K562 (cell line): ENCODE data around the gene RFWD3. TPM values are rescaled to one million over a fixed set of nuclear protein-coding genes. Genes with fewer than 3 reads are reported as not detected.

Source experiments
- BRCA1 ChIP-seq, 2 experiments: fragments of 450-650 bp in 1 of 2; sonication (generic) in 1 of 2; formaldehyde crosslinking in 1 of 2; IDR thresholded peaks; 2 replicates each; pipeline versions ENCODE4 v1.5.0 to v1.6.1; 2017 to 2020; ENCODE audit warnings: mild to moderate bottlenecking in 1 of 2, missing genetic modification reagents in 1 of 2
- CHCHD3 ChIP-seq: fragments of 250-450 bp; sonication (Bioruptor Pico); IDR thresholded peaks from 2 replicates; pipeline ENCODE4 v2.1.2; 2022; ENCODE audit warnings: mild to moderate bottlenecking
- CREBBP ChIP-seq: IDR thresholded peaks from one replicate; pipeline ENCODE4 v1.6.1; 2012; ENCODE audit warnings: low read depth, mild to moderate bottlenecking, control low read depth, inconsistent platforms, low read length
- EGR1 ChIP-seq: fragments of 450-650 bp; conservative IDR thresholded peaks from 2 replicates; pipeline ENCODE4 v1.6.1; 2017; ENCODE audit warnings: mild to moderate bottlenecking
- HMGN3 ChIP-seq: IDR thresholded peaks from 2 replicates; pipeline ENCODE4 v1.6.1; 2011; ENCODE audit warnings: borderline replicate concordance, low read depth, mild to moderate bottlenecking, mixed read lengths, low read length; ENCODE audit not compliant: insufficient read length; ENCODE audit errors: extremely low read depth
- HNRNPK ChIP-seq: fragments of 200-400 bp; formaldehyde crosslinking; IDR thresholded peaks from one replicate; pipeline ENCODE4 v1.6.1; 2018; ENCODE audit warnings: mild to moderate bottlenecking, low read depth, low read length; ENCODE audit not compliant: poor library complexity, severe bottlenecking
- KLF10 ChIP-seq: fragments of 250-450 bp; sonication (Bioruptor Pico); IDR thresholded peaks from 2 replicates; pipeline ENCODE4 v1.6.1; 2021; ENCODE audit warnings: matching md5 sums
- L3MBTL2 ChIP-seq: fragments of 450-650 bp; IDR thresholded peaks from 2 replicates; pipeline ENCODE4 v1.6.1; 2016; ENCODE audit warnings: mild to moderate bottlenecking, moderate library complexity
- MED1 ChIP-seq: sonication (generic); formaldehyde crosslinking; IDR thresholded peaks from 2 replicates; pipeline ENCODE4 v1.8.1; 2023; ENCODE audit warnings: missing genetic modification reagents, borderline replicate concordance
- MTA1 ChIP-seq: fragments of 450-650 bp; IDR thresholded peaks from 2 replicates; pipeline ENCODE4 v1.6.1; 2017; ENCODE audit warnings: borderline replicate concordance
- NFIC ChIP-seq: fragments of 450-650 bp; IDR thresholded peaks from 2 replicates; pipeline ENCODE4 v1.6.1; 2017; ENCODE audit warnings: mild to moderate bottlenecking, inconsistent platforms
- NR2F6 ChIP-seq: fragments of 450-650 bp; formaldehyde crosslinking; IDR thresholded peaks from 2 replicates; pipeline ENCODE4 v1.4.0; 2020; ENCODE audit warnings: mild to moderate bottlenecking
- SREBF1 ChIP-seq: fragments of 150-350 bp; IDR thresholded peaks from 2 replicates; pipeline ENCODE4 v1.6.1; 2014; ENCODE audit warnings: antibody characterized with exemption, low read depth, low read length, borderline replicate concordance
- TCF7L2 ChIP-seq: fragments of 150-350 bp; IDR thresholded peaks from 2 replicates; pipeline ENCODE4 v1.6.1; 2016; ENCODE audit warnings: low read depth, mild to moderate bottlenecking, low read length, moderate library complexity
- ZNF408 ChIP-seq: fragments of 250-450 bp; sonication (Bioruptor Pico); IDR thresholded peaks from 2 replicates; pipeline ENCODE4 v1.4.0; 2020; ENCODE audit warnings: low read depth, mild to moderate bottlenecking, moderate library complexity
- ZNF431 ChIP-seq: sonication (generic); formaldehyde crosslinking; IDR thresholded peaks from 2 replicates; pipeline ENCODE4 v1.8.0; 2022; ENCODE audit warnings: mild to moderate bottlenecking, missing genetic modification reagents
- ZNF551 ChIP-seq: fragments of 250-450 bp; sonication (Bioruptor Pico); IDR thresholded peaks from 2 replicates; pipeline ENCODE4 v1.5.0; 2021; ENCODE audit warnings: mild to moderate bottlenecking, moderate library complexity
- polyA plus RNA-seq, 8 experiments: library from polyadenylated mRNA; depleted of rRNA in 4 of 8; stranded (reverse) in 5 of 8; unstranded in 3 of 8; fragments of >200 nt; fragmentation: Nextera tagmentation in 2 of 8; fragmentation: Illumina TruSeq in 1 of 8; extraction: Ambion mirVana in 2 of 8; extraction: Trizol in 1 of 8; gene quantifications; 2 replicates each; pipeline versions ENCODE4 v1.2.1 to v1.2.3, GENCODE V29; 2011 to 2014; ENCODE audit warnings: inconsistent platforms in 1 of 8, missing spikeins in 1 of 8
- total RNA-seq, 7 experiments: library from RNA; depleted of rRNA in 6 of 7; stranded (reverse); fragments of >200 nt in 6 of 7; fragmentation: Illumina TruSeq in 2 of 7; extraction: Trizol in 2 of 7; gene quantifications; 2 replicates each; pipeline versions ENCODE4 v1.2.1 to v1.2.3, GENCODE V29; 2011 to 2021; ENCODE audit warnings: low replicate concordance in 1 of 7
- TF ChIP-seq, protein P1 (sequence below), 2 experiments: fragments of 450-650 bp; IDR thresholded peaks; 2 replicates each; pipeline ENCODE4 v1.6.1; 2018; ENCODE audit warnings: mild to moderate bottlenecking in 2 of 2, low read depth in 1 of 2; ENCODE audit not compliant: partially characterized antibody in 2 of 2
- TF ChIP-seq, protein P2 (sequence below): sonication (generic); formaldehyde crosslinking; IDR thresholded peaks from 2 replicates; pipeline ENCODE4 v1.8.1; 2022; ENCODE audit warnings: missing genetic modification reagents
- TF ChIP-seq, protein P3 (sequence below), 2 experiments: fragments of 150-350 bp in 1 of 2; IDR thresholded peaks; 2 replicates each; pipeline ENCODE4 v1.6.1; 2012 to 2016; ENCODE audit warnings: low read depth in 2 of 2, low read length in 2 of 2, mild to moderate bottlenecking in 1 of 2, moderate library complexity in 1 of 2

Gene RFWD3
- total and polyA plus RNA-seq, 9 of the 15 experiments (the other 6 are each of a cell fraction or from before 2014, with no cell fraction given) = 20.8 to 121 (median 79.0) TPM

DNA sequence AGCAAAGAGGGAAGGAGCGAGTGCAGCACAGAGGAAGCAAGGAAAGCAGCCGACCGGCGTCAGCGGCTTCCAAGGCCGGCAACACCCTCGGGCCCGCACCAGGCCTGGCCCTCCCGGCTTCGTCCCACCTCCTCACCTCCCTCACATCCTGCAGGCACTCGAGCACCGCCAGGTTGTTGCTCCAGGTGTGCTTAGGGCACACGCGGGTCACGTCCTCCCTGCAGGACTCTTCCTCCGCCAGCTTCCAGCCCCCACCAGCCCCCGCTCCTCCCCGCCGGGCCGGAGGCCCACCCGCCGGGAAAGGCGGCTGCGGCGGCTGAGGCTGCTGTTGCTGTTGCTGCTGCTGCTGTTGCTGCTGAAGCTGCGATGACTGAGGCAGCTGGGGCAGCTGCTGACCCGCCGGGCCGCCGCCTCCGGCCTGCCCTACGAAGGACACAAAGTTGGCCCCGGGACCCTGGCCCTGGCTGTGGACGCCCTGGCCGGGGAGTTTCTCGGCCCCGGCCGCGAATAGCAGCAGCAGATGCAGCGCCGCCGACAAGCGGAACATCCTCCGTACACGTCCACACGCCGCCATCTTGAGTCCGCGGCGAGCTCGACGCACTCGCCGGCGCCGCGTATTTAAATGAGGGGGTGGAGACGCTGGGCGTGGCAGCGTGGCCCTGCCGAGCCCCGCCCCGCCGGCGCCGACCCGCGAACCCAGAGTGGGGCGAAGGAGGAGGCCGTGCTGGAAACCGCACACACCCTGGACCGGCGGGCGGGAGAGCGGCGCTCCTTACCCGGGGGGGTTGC is 60.0 kb downstream of the RFWD3 start, which contains the start of gene GLG1 (continued):
- TF ChIP-seq ZNF431 (CRISPR knock-in tag) (no peak), ZNF408 (no peak), HNRNPK (no peak), L3MBTL2 (peak; percentile 84), MED1 (CRISPR knock-in tag) (no peak), CHCHD3 (CRISPR knock-in tag) (no peak), NFIC (no peak), BRCA1 (IDR thresholded peaks at IDR 0.05) (no peak), BRCA1 (CRISPR knock-in tag; IDR thresholded peaks at IDR 0.05) (no peak), HMGN3 (peak; percentile 58), CREBBP (no peak), ZNF551 (CRISPR knock-in tag) (no peak), EGR1 (peak; percentile 69), SREBF1 (no peak), NR2F6 (no peak), KLF10 (no peak), MTA1 (no peak), TCF7L2 (no peak)
- TF ChIP-seq, protein P1, sequence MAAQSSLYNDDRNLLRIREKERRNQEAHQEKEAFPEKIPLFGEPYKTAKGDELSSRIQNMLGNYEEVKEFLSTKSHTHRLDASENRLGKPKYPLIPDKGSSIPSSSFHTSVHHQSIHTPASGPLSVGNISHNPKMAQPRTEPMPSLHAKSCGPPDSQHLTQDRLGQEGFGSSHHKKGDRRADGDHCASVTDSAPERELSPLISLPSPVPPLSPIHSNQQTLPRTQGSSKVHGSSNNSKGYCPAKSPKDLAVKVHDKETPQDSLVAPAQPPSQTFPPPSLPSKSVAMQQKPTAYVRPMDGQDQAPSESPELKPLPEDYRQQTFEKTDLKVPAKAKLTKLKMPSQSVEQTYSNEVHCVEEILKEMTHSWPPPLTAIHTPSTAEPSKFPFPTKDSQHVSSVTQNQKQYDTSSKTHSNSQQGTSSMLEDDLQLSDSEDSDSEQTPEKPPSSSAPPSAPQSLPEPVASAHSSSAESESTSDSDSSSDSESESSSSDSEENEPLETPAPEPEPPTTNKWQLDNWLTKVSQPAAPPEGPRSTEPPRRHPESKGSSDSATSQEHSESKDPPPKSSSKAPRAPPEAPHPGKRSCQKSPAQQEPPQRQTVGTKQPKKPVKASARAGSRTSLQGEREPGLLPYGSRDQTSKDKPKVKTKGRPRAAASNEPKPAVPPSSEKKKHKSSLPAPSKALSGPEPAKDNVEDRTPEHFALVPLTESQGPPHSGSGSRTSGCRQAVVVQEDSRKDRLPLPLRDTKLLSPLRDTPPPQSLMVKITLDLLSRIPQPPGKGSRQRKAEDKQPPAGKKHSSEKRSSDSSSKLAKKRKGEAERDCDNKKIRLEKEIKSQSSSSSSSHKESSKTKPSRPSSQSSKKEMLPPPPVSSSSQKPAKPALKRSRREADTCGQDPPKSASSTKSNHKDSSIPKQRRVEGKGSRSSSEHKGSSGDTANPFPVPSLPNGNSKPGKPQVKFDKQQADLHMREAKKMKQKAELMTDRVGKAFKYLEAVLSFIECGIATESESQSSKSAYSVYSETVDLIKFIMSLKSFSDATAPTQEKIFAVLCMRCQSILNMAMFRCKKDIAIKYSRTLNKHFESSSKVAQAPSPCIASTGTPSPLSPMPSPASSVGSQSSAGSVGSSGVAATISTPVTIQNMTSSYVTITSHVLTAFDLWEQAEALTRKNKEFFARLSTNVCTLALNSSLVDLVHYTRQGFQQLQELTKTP (IDR thresholded peaks at IDR 0.05; ENCODE audit: low read depth in 1 of 2, partially characterized antibody in 2 of 2) = no peak
- TF ChIP-seq, protein P2, sequence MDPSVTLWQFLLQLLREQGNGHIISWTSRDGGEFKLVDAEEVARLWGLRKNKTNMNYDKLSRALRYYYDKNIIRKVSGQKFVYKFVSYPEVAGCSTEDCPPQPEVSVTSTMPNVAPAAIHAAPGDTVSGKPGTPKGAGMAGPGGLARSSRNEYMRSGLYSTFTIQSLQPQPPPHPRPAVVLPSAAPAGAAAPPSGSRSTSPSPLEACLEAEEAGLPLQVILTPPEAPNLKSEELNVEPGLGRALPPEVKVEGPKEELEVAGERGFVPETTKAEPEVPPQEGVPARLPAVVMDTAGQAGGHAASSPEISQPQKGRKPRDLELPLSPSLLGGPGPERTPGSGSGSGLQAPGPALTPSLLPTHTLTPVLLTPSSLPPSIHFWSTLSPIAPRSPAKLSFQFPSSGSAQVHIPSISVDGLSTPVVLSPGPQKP = no peak
- TF ChIP-seq, protein P3, sequence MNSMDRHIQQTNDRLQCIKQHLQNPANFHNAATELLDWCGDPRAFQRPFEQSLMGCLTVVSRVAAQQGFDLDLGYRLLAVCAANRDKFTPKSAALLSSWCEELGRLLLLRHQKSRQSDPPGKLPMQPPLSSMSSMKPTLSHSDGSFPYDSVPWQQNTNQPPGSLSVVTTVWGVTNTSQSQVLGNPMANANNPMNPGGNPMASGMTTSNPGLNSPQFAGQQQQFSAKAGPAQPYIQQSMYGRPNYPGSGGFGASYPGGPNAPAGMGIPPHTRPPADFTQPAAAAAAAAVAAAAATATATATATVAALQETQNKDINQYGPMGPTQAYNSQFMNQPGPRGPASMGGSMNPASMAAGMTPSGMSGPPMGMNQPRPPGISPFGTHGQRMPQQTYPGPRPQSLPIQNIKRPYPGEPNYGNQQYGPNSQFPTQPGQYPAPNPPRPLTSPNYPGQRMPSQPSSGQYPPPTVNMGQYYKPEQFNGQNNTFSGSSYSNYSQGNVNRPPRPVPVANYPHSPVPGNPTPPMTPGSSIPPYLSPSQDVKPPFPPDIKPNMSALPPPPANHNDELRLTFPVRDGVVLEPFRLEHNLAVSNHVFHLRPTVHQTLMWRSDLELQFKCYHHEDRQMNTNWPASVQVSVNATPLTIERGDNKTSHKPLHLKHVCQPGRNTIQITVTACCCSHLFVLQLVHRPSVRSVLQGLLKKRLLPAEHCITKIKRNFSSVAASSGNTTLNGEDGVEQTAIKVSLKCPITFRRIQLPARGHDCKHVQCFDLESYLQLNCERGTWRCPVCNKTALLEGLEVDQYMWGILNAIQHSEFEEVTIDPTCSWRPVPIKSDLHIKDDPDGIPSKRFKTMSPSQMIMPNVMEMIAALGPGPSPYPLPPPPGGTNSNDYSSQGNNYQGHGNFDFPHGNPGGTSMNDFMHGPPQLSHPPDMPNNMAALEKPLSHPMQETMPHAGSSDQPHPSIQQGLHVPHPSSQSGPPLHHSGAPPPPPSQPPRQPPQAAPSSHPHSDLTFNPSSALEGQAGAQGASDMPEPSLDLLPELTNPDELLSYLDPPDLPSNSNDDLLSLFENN (IDR thresholded peaks at IDR 0.05; ENCODE audit: low read depth in 2 of 2, low read length in 2 of 2) = no peak
